Mammary epithelial cell (primary cell): ENCODE data around the gene NEURL4.

Experiments used
- CTCF ChIP-seq, 2 donors: IDR thresholded peaks in 1 of 2; conservative IDR thresholded peaks in 1 of 2; 2 replicates each; pipeline ENCODE4 v1.5.1; 2011 to 2012; ENCODE audit warnings: inconsistent platforms in 2 of 2, low read length in 2 of 2, mild to moderate bottlenecking in 2 of 2, control low read depth in 1 of 2, low read depth in 1 of 2; ENCODE audit not compliant: insufficient read depth in 1 of 2; ENCODE audit errors: extremely low read depth in 1 of 2
- EZH2 ChIP-seq: IDR thresholded peaks from 2 replicates; pipeline ENCODE4 v1.6.1; 2012; ENCODE audit warnings: low read length, inconsistent platforms, borderline replicate concordance

GRCh38 chr17:7304179-7304578 lies 25.0 kb downstream of the NEURL4 start:
- TF ChIP-seq CTCF (conservative IDR thresholded peaks at IDR 0.05 in 1 of 2, IDR thresholded peaks at IDR 0.05 in 1 of 2; ENCODE audit: extremely low read depth in 1 of 2, insufficient read depth in 1 of 2, low read depth in 1 of 2, low read length in 2 of 2) = no peak
- no peak for TF ChIP-seq EZH2
